GM06990 (cell line): ENCODE measurements around the gene WDR38.
"Not testable (repeated sequence)": the region's sequence is repeated elsewhere in the genome, so short reads cannot be mapped to it uniquely, and the experiment has no call there.

Source experiments
- DNase-seq: peaks from one replicate; pipeline ENCODE4 v3.0.0-alpha.2; 2011; ENCODE audit not compliant: insufficient read length; ENCODE audit errors: extremely low read depth
- H3K27me3 ChIP-seq: replicated peaks from 2 replicates; pipeline ENCODE4 v1.6.0; 2011; ENCODE audit warnings: low read length; ENCODE audit not compliant: control insufficient read depth, insufficient read depth
- H3K36me3 ChIP-seq: 2 replicates; pipeline ENCODE4 v1.5.1; 2011; ENCODE audit warnings: low read length; ENCODE audit not compliant: control insufficient read depth, insufficient read depth
- H3K4me3 ChIP-seq: replicated peaks from 2 replicates; pipeline ENCODE4 v1.5.1; 2011; ENCODE audit warnings: low read depth, mild to moderate bottlenecking, control low read depth, low read length
- CTCF ChIP-seq: IDR thresholded peaks from 2 replicates; pipeline ENCODE4 v1.5.1; 2011; ENCODE audit warnings: low read length, control low read depth, mild to moderate bottlenecking, inconsistent platforms; ENCODE audit not compliant: insufficient read depth, poor library complexity, severe bottlenecking

Gene WDR38

GRCh38 chr9:124839612-124840299 is 13.5 kb upstream of the WDR38 start:
- Histone ChIP-seq H3K4me3 (no peak overlapping the region), H3K27me3 (no peaks in the 10 kb centered on the region), H3K36me3 (no peaks in the 10 kb centered on the region)
- TF ChIP-seq CTCF = peak; percentile 41
- DNase-seq = no peak

DNA sequence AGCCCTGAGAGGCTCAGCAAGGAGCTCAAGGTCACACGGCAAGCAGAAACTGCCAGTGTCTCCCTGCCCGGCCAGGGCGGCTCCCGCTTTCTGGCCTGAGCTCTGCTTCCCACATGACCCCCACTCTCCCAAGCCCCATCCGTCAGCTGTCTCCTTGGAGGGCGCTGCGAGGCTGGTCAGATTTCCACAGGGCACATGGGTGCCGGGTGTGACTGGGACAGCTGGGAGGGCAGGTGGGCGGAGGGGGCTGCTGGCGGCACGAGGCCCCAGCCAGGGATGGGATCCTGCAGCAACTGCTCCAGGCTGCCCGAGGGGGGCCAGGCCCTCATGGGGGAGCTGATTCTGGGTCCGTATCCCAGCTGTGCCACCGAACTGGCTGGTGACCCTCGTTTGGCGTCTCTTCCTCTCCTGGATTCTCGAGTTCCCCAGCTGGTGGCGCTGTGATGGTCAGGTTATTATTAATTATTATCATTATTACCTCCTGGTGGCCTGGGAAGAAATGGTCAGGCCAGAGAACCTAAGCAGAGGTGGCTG is 12.9 kb upstream of the WDR38 start:
- no peaks in the 10 kb centered on the region for H3K27me3 ChIP-seq
- H3K4me3 ChIP-seq = no peak overlapping the region
- DNase-seq = no peak
- peak; percentile 60 for TF ChIP-seq CTCF
- H3K36me3 ChIP-seq = no peaks in the 10 kb centered on the region

DNA sequence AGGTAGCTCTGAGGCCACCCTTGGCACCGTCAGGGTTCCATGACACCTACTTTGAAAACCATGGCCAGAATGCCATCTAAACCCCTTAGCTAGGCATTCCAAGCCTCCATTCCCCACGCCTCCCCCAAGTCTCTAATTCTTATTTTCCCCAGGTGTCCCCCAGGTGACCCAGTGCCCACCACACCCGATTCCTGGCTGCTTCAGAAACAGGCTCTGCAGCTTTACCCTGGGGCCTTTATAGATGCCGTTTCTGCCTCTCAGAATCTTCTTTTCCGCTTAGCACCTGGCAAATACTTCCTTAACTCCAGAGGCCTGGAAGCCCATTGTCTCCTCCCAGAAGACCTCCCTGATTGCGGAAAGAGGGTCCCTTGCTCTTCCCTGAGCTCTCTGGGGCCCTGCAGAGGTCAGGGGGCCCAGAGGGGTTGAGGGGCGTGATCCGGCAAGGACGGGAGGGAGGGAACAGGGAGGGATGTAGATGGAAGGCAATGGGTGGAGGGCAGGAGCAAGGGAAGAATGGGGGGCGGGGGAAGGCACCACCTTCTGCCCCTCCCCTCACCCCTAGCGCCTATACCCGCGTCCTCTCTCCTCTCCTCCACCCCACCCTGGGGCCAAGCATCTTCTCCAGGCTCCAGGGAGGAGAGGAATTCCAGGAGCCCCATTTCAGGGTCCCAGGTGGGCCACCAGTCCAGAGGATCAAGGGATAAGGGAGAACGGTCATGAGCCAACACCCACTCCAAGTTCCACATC is 12.0 kb upstream of the WDR38 start:
- TF ChIP-seq CTCF = no peak
- Histone ChIP-seq H3K4me3 (no peak overlapping the region), H3K36me3 (no peaks in the 10 kb centered on the region), H3K27me3 (no peaks in the 10 kb centered on the region)
- no peak for DNase-seq

DNA sequence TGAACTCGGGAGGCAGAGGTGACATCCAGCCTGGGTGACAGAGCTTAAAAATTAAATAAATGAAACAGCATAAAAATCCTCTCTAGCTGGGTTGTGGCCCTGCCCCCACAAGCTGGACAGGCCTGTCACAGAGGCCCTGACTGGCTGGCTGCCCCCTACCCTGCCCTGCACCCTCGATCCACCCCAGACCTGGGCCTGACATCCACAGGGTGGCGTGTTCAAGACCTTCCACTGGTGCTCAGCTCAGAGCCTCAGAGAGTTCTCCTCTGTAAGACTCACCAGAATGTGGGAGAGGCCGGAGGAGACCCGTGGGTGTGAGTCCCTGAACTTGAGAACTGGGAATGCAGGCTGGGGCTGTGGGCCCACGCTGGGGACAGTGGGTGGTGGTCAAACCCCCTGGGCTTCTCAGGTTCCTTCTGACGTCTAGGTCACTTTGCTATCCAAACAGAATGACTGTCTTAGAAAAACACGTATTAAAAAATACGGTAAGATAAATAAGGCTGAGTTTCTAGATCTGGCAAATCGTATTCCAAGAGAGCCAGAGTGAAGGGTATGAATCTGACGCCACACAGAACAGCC is 9.7 kb upstream of the WDR38 start:
- DNase-seq = no peak

DNA sequence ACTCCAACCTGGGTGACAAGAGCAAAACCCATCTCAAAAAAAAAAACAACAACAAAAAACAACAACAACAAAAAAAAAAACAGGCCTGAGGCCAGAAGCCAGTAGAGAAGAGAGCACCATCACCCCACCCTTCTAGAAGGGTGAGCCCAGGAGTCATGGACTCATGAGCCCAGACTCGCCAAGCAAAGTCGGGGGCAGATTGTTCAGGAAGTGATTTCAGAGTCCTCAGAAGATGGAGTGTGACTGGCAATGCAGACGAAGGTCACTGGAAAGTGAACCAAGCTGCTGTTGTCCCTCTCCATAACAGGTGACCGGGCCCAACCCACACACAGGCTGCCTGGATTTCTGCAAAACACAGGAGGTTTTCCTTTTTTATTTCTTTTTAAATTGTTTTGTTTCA is 9.0 kb upstream of the WDR38 start:
- H3K36me3 ChIP-seq = no peaks in the 10 kb centered on the region
- no peak overlapping the region for H3K4me3 ChIP-seq
- no peak for TF ChIP-seq CTCF
- H3K27me3 ChIP-seq = no peaks in the 10 kb centered on the region
- no peak for DNase-seq

More for the DNA sequence above, 9.7 kb upstream of the WDR38 start:
- Histone ChIP-seq H3K27me3 (no peaks in the 10 kb centered on the region), H3K36me3 (no peaks in the 10 kb centered on the region), H3K4me3 (no peak overlapping the region)
- no peak for TF ChIP-seq CTCF

DNA sequence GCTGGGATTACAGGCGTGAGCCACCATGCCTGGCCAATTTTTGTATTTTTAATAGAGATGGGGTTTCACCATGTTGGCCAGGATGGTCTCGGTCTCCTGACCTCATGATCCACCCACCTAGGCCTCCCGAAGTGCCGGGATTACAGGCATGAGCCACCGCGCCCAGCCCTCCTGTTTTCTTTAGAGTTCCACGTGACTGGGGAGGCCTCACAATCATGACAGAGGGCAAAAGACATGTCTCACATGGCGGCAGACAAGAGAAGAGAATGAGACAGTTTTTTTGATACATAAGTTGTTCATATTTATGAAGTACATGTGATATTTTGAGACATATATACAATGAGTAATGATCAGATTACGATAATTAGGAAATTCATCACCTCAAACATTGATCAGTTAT is 6.8 kb upstream of the WDR38 start:
- H3K36me3 ChIP-seq, DNase-seq, H3K27me3 ChIP-seq, H3K4me3 ChIP-seq: not testable (repeated sequence)
